ENCODE measurements around the gene TENM3.

TENM3 gene

DNA sequence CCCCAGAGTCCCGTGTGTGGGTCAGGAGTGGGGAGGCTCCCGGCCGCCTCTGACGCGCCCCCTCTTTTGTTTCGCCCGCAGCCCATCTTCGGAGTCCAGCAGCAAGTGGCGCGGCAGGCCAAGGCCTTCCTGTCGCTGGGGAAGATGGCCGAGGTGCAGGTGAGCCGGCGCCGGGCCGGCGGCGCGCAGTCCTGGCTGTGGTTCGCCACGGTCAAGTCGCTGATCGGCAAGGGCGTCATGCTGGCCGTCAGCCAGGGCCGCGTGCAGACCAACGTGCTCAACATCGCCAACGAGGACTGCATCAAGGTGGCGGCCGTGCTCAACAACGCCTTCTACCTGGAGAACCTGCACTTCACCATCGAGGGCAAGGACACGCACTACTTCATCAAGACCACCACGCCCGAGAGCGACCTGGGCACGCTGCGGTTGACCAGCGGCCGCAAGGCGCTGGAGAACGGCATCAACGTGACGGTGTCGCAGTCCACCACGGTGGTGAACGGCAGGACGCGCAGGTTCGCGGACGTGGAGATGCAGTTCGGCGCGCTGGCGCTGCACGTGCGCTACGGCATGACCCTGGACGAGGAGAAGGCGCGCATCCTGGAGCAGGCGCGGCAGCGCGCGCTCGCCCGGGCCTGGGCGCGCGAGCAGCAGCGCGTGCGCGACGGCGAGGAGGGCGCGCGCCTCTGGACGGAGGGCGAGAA is 556.5 kb downstream of the TENM3 start:
- DNase-seq (ENCODE audit: insufficient read length, low spot score) (no peak), FAIRE-seq (no peak)
- no peak for TF ChIP-seq CTCF (IDR thresholded peaks at IDR 0.05; ENCODE audit: insufficient read depth, missing control alignments)

- no peak for DNase-seq (ENCODE audit: insufficient read length, low spot score)
- FAIRE-seq: no peak
- no peak for TF ChIP-seq CTCF (IDR thresholded peaks at IDR 0.05; ENCODE audit: insufficient read depth, missing control alignments)
Observed at GRCh38 chr4:182800216-182800515, 557.0 kb downstream of the TENM3 start.

GRCh38 chr4:182801636-182802035 is 558.4 kb downstream of the TENM3 start:
- TF ChIP-seq CTCF (IDR thresholded peaks at IDR 0.05; ENCODE audit: insufficient read depth, missing control alignments): no peak
- DNase-seq (ENCODE audit: insufficient read length, low spot score) (no peak), FAIRE-seq (no peak)

- TF ChIP-seq CTCF (IDR thresholded peaks at IDR 0.05; ENCODE audit: insufficient read depth, missing control alignments): no peak
- no peak for FAIRE-seq
- DNase-seq (ENCODE audit: insufficient read length, low spot score): no peak
Observed at GRCh38 chr4:182802621-182803020, 559.4 kb downstream of the TENM3 start.

DNA sequence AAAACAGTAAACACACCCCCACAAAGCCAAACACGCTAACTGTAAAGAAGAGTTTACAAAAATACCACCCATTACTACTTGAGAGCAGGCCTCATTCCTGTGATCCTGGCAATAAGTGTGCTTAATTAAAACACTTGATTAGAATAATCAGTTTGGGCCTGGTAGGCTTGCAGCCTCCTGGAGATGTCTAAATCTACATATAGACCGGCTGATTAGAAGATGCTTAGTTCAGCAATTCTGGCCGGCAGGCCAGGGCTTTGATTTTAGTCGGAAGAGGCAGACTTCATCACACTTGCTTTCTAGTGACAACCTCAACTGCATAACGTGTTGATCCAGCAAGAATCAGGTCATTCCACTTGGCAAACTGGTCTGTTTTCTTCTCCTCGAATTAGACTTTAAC is 560.0 kb downstream of the TENM3 start:
- DNase-seq (ENCODE audit: insufficient read length, low spot score): no peak
- TF ChIP-seq CTCF (IDR thresholded peaks at IDR 0.05; ENCODE audit: insufficient read depth, missing control alignments): no peak
- no peak for FAIRE-seq

- TF ChIP-seq CTCF (IDR thresholded peaks at IDR 0.05; ENCODE audit: insufficient read depth, missing control alignments): no peak
- DNase-seq (ENCODE audit: insufficient read length, low spot score): no peak
- no peak for FAIRE-seq
Observed at GRCh38 chr4:182804131-182804530, 560.9 kb downstream of the TENM3 start.

- no peak for DNase-seq (ENCODE audit: insufficient read length, low spot score)
- no peak for TF ChIP-seq CTCF (IDR thresholded peaks at IDR 0.05; ENCODE audit: insufficient read depth, missing control alignments)
- no peak for FAIRE-seq
Observed at GRCh38 chr4:182805321-182805720, 562.1 kb downstream of the TENM3 start.

Measured in D721Med (cell line).